ENCODE data around the gene NEUROD6. TPM values are rescaled to one million over a fixed set of nuclear protein-coding genes. Genes with fewer than 3 reads are reported as not detected.

Gene NEUROD6
- total RNA-seq, 6 experiments from 2014 or later, result not detected

- Histone ChIP-seq H3K4me3 (no peak overlapping the region), H3K9me3 (no peaks in the 10 kb centered on the region), H3K4me1 (peaks cover 0 to 12% (median 0%) of the 10 kb centered on the region in 4 donors), H3K27ac (no peak overlapping the region), H3K36me3 (no peaks in the 10 kb centered on the region), H3K27me3 (no peaks in the 10 kb centered on the region)
- 63% methylated on average over 5 of the region's 6 CpGs for WGBS (ENCODE audit: insufficient coverage, low coverage, low lambda C conversion rate, missing lambda C conversion rate)
- no peak for ATAC-seq
- no peak for DNase-seq
- TF ChIP-seq CTCF (IDR thresholded peaks at IDR 0.05), result no peak
- TF ChIP-seq POLR2A (IDR thresholded peaks at IDR 0.05), result no peak
- intact Hi-C loops (cut with DNase I), result no loop called here
Observed at GRCh38 chr7:31311552-31311951, 29.0 kb downstream of the NEUROD6 start.

- ATAC-seq (no peak), DNase-seq (no peak)
- Histone ChIP-seq H3K4me1 (peaks cover 0 to 1% (median 0%) of the 10 kb centered on the region in 4 donors), H3K4me3 (no peak overlapping the region), H3K36me3 (no peaks in the 10 kb centered on the region), H3K27me3 (no peaks in the 10 kb centered on the region), H3K27ac (no peak overlapping the region), H3K9me3 (no peaks in the 10 kb centered on the region)
- TF ChIP-seq CTCF (IDR thresholded peaks at IDR 0.05) (no peak), POLR2A (IDR thresholded peaks at IDR 0.05) (no peak)
- WGBS (ENCODE audit: insufficient coverage, low coverage, low lambda C conversion rate, missing lambda C conversion rate), result 65% methylated on average over 2 of the region's 4 CpGs
- intact Hi-C loops (cut with DNase I), result no loop called here
Observed at GRCh38 chr7:31310321-31310935, 30.1 kb downstream of the NEUROD6 start.

- H3K36me3 ChIP-seq, result no peaks in the 10 kb centered on the region
- no peak overlapping the region for H3K4me3 ChIP-seq
- intact Hi-C loops (cut with DNase I), result no loop called here
- 52% methylated on average over 4 of the region's 4 CpGs for WGBS (ENCODE audit: insufficient coverage, low coverage, low lambda C conversion rate, missing lambda C conversion rate)
- no peaks in the 10 kb centered on the region for H3K4me1 ChIP-seq
- no peak overlapping the region for H3K27ac ChIP-seq
- DNase-seq, result no peak
- ATAC-seq, result no peak
- no peaks in the 10 kb centered on the region for H3K9me3 ChIP-seq
- H3K27me3 ChIP-seq, result no peaks in the 10 kb centered on the region
- no peak for TF ChIP-seq POLR2A (IDR thresholded peaks at IDR 0.05)
- TF ChIP-seq CTCF (IDR thresholded peaks at IDR 0.05), result no peak
Observed at GRCh38 chr7:31309407-31309806, 31.1 kb downstream of the NEUROD6 start.

GRCh38 chr7:31308652-31309051 lies 31.9 kb downstream of the NEUROD6 start:
- no peak overlapping the region for H3K4me3 ChIP-seq
- no peaks in the 10 kb centered on the region for H3K9me3 ChIP-seq
- ATAC-seq, result no peak
- no peaks in the 10 kb centered on the region for H3K36me3 ChIP-seq
- H3K27me3 ChIP-seq, result no peaks in the 10 kb centered on the region
- no peaks in the 10 kb centered on the region for H3K4me1 ChIP-seq
- no peak overlapping the region for H3K27ac ChIP-seq
- DNase-seq, result no peak
- TF ChIP-seq POLR2A (IDR thresholded peaks at IDR 0.05) (no peak), CTCF (IDR thresholded peaks at IDR 0.05) (no peak)
- intact Hi-C loops (cut with DNase I), result no loop called here
- WGBS (ENCODE audit: insufficient coverage, low coverage, low lambda C conversion rate, missing lambda C conversion rate), result 83% methylated on average over 3 of the region's 5 CpGs

DNA sequence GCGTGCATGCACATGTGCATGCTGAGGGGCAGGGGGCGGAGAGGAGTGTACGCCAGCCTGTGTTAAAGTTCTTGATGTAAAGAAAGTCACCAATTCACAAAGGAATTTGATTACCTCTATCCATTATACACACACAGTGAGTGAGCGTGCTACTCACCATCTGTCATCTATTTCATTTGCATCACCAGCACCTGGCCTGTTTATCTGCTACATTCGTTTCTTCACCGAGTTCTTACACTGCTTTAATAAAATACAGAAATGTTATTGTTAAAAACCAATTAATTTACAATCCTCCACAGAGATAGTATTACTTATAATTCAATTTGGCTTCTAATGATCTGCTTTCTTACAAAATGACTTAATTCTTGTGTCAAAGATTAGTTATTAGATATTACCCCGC lies 32.6 kb downstream of the NEUROD6 start:
- DNase-seq, result no peak
- no peaks in the 10 kb centered on the region for H3K4me1 ChIP-seq
- intact Hi-C loops (cut with DNase I), result no loop called here
- no peaks in the 10 kb centered on the region for H3K9me3 ChIP-seq
- WGBS (ENCODE audit: insufficient coverage, low coverage, low lambda C conversion rate, missing lambda C conversion rate), result 75% methylated on average over 7 of the region's 7 CpGs
- no peak overlapping the region for H3K4me3 ChIP-seq
- no peak for TF ChIP-seq CTCF (IDR thresholded peaks at IDR 0.05)
- no peak for TF ChIP-seq POLR2A (IDR thresholded peaks at IDR 0.05)
- H3K27ac ChIP-seq, result no peak overlapping the region
- no peaks in the 10 kb centered on the region for H3K27me3 ChIP-seq
- ATAC-seq, result no peak
- no peaks in the 10 kb centered on the region for H3K36me3 ChIP-seq
